ENCODE data around the gene ABL2.
"Not testable (repeated sequence)": the region's sequence is repeated elsewhere in the genome, so short reads cannot be mapped to it uniquely, and the experiment has no call there.

DNA sequence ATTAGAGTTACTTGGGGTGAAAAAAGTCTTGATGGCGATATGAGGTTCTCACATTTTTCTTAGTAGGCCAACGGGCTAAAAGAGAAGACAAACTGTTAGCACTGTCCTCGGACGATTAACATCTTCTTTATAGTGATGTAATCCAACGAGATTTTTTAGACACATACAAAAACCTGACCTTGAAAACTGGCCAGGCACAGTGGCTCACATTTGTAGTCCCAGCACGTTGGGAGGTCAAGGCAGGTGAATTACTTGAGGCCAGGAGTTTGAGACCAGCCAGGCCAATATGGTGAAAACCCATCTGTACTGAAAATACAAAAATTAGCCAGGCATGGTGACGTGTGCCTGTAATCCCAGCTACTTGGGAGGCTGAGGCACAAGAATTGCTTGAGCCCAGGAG lies 8.4 kb downstream of the ABL2 start:
- TF ChIP-seq, protein P1, sequence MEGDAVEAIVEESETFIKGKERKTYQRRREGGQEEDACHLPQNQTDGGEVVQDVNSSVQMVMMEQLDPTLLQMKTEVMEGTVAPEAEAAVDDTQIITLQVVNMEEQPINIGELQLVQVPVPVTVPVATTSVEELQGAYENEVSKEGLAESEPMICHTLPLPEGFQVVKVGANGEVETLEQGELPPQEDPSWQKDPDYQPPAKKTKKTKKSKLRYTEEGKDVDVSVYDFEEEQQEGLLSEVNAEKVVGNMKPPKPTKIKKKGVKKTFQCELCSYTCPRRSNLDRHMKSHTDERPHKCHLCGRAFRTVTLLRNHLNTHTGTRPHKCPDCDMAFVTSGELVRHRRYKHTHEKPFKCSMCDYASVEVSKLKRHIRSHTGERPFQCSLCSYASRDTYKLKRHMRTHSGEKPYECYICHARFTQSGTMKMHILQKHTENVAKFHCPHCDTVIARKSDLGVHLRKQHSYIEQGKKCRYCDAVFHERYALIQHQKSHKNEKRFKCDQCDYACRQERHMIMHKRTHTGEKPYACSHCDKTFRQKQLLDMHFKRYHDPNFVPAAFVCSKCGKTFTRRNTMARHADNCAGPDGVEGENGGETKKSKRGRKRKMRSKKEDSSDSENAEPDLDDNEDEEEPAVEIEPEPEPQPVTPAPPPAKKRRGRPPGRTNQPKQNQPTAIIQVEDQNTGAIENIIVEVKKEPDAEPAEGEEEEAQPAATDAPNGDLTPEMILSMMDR (IDR thresholded peaks at IDR 0.05 in 4 of 5, conservative IDR thresholded peaks at IDR 0.05 in 1 of 5): not testable (repeated sequence)
- TF ChIP-seq POLR2A (IDR thresholded peaks at IDR 0.05): not testable (repeated sequence)
